Fibroblast of pulmonary artery (primary cell): ENCODE measurements around the gene CECR2.

ENCODE experiments used
- DNase-seq: peaks from one replicate; pipeline ENCODE4 v3.0.0-alpha.2; 2010; ENCODE audit warnings: low read depth
- H3K4me3 ChIP-seq: replicated peaks from 2 replicates; pipeline ENCODE4 v1.5.1; 2011; ENCODE audit warnings: low read depth, mild to moderate bottlenecking, control low read depth, low read length, moderate library complexity
- CTCF ChIP-seq: IDR thresholded peaks from 2 replicates; pipeline ENCODE4 v1.5.1; 2011; ENCODE audit warnings: mild to moderate bottlenecking, control low read depth, low read length, inconsistent platforms; ENCODE audit errors: missing control alignments

Gene CECR2

GRCh38 chr22:17336061-17336460 lies 33.2 kb upstream of the CECR2 start:
- no peak for DNase-seq
- TF ChIP-seq CTCF, result no peak
- no peak overlapping the region for H3K4me3 ChIP-seq

GRCh38 chr22:17337639-17338038 lies 31.6 kb upstream of the CECR2 start:
- no peak for TF ChIP-seq CTCF
- no peak for DNase-seq
- H3K4me3 ChIP-seq, result no peak overlapping the region

GRCh38 chr22:17339095-17339693 lies 30.1 kb upstream of the CECR2 start:
- TF ChIP-seq CTCF, result no peak
- no peak overlapping the region for H3K4me3 ChIP-seq
- peak; percentile 17 for DNase-seq

GRCh38 chr22:17342361-17342760 lies 26.9 kb upstream of the CECR2 start:
- H3K4me3 ChIP-seq, result no peak overlapping the region
- no peak for DNase-seq
- TF ChIP-seq CTCF, result no peak

- no peak for TF ChIP-seq CTCF
- no peak overlapping the region for H3K4me3 ChIP-seq
- no peak for DNase-seq
These were observed 25.5 kb upstream of the CECR2 start for GRCh38 chr22:17343766-17344165.

- TF ChIP-seq CTCF, result no peak
- DNase-seq, result no peak
- no peak overlapping the region for H3K4me3 ChIP-seq
These were observed 22.7 kb upstream of the CECR2 start for GRCh38 chr22:17346578-17346977.

GRCh38 chr22:17347724-17348123 lies 21.5 kb upstream of the CECR2 start:
- DNase-seq, result no peak
- no peak for TF ChIP-seq CTCF
- no peak overlapping the region for H3K4me3 ChIP-seq
